ENCODE measurements around the gene RASAL2. TPM values are rescaled to one million over a fixed set of nuclear protein-coding genes. Genes with fewer than 3 reads are reported as not detected.

RASAL2 gene
- total RNA-seq, 1 experiment from 2014 or later, result 22.2 TPM

- H3K4ac ChIP-seq (ENCODE audit: low read depth, low read length), result no peak overlapping the region
- no peak overlapping the region for H3K23ac ChIP-seq (ENCODE audit: insufficient read length, low read depth, low read length)
- H4K5ac ChIP-seq (ENCODE audit: insufficient read length, low read depth, low read length), result no peak overlapping the region
- H3K4me3 Mint-ChIP-seq, result peak overlapping the region; percentile 83 to 95
- no peak overlapping the region; a peak in 1 of 7 replicates for H3K27ac Mint-ChIP-seq
- H4K20me1 ChIP-seq (ENCODE audit: control insufficient read depth, insufficient read depth, insufficient read length), result no peaks in the 10 kb centered on the region
- H3K27ac ChIP-seq (ENCODE audit: insufficient read length, low read depth, low read length), result no peak overlapping the region
- no peak overlapping the region for H3T11ph ChIP-seq (ENCODE audit: low read length)
- TF ChIP-seq CTCF (conservative IDR thresholded peaks at IDR 0.05), result no peak
- no CpG with 5 or more reads among the region's 3 CpGs for WGBS (ENCODE audit: extremely low coverage, insufficient read length, low lambda C conversion rate)
- no peak overlapping the region for H2AK5ac ChIP-seq (ENCODE audit: insufficient read length, low read length)
- H3K79me2 ChIP-seq (ENCODE audit: insufficient read depth, low read length), result peaks cover 12% of the 10 kb centered on the region; the same call in 1 of the 2 replicates
- H3K14ac ChIP-seq (ENCODE audit: insufficient read depth, low read length), result no peak overlapping the region
- no peak overlapping the region for H2BK20ac ChIP-seq (ENCODE audit: low read depth, low read length, poor library complexity, severe bottlenecking)
- no peaks in the 10 kb centered on the region for H3K27me3 ChIP-seq (ENCODE audit: insufficient read depth, low read length)
- no peaks in the 10 kb centered on the region; a peak in 1 of 7 replicates for H3K36me3 Mint-ChIP-seq (ENCODE audit: insufficient read depth in 1 of 3, low read depth in 3 of 3)
- H3K18ac ChIP-seq (ENCODE audit: insufficient read length, low read depth, low read length), result no peak overlapping the region
- H3K4me1 ChIP-seq (ENCODE audit: insufficient read depth, low read length), result peaks cover 7% of the 10 kb centered on the region; the same call in 1 of the 2 replicates
- DNase-seq, result no peak
- H3K56ac ChIP-seq (ENCODE audit: insufficient read length, low read depth, low read length), result no peak overlapping the region
- H2AFZ ChIP-seq (ENCODE audit: low read length), result no peak overlapping the region
- no peaks in the 10 kb centered on the region for H3K27me3 Mint-ChIP-seq (ENCODE audit: low read depth)
- no peak overlapping the region for H4K91ac ChIP-seq (ENCODE audit: insufficient read length, low read depth, low read length)
- no peaks in the 10 kb centered on the region for H3K9me3 ChIP-seq (ENCODE audit: control insufficient read depth, low read depth, low read length)
- H3K4me2 ChIP-seq (ENCODE audit: insufficient read depth, insufficient read length, low read length), result peak overlapping the region; percentile 91
- H2BK12ac ChIP-seq (ENCODE audit: insufficient read length, low read depth, low read length), result no peak overlapping the region
- H3K23me2 ChIP-seq (ENCODE audit: insufficient read length, low read depth, low read length, poor library complexity, severe bottlenecking), result peaks cover 14% of the 10 kb centered on the region
- H3K4me1 Mint-ChIP-seq, result peaks cover 30 to 34% of the 10 kb centered on the region in 2 experiments
- no peak overlapping the region for H2BK15ac ChIP-seq (ENCODE audit: low read depth, low read length)
- peaks cover 0 to 4% of the 10 kb centered on the region in 2 experiments; a peak in 1 of 5 replicates for H3K9me3 Mint-ChIP-seq
- H3K79me1 ChIP-seq (ENCODE audit: insufficient read depth, low read depth, low read length, poor library complexity, severe bottlenecking), result peaks cover 3% of the 10 kb centered on the region
- no peak overlapping the region for H2BK120ac ChIP-seq (ENCODE audit: low read depth, low read length, poor library complexity, severe bottlenecking)
- H2BK5ac ChIP-seq (ENCODE audit: insufficient read length, low read length), result no peak overlapping the region
- H3K9ac ChIP-seq (ENCODE audit: extremely low read depth, insufficient read length, low read length), result no peak overlapping the region
- H4K8ac ChIP-seq (replicated peaks; ENCODE audit: insufficient read length, low read depth, low read length), result no peak overlapping the region
These were observed 1.7 kb upstream of the RASAL2 start for GRCh38 chr1:178091986-178092745.
